Activated CD4-positive, alpha-beta T cell treated with anti-CD3 and anti-CD28 coated beads, Interleukin-2, amount 10 ng/mL, durations not matched to agents 7 days and 5 days (primary cell): ENCODE data around the gene CENPL. TPM values are rescaled to one million over a fixed set of nuclear protein-coding genes. Genes with fewer than 3 reads are reported as not detected.
"Not testable (repeated sequence)": the region's sequence is repeated elsewhere in the genome, so short reads cannot be mapped to it uniquely, and the experiment has no call there.

Experiments
- CTCF ChIA-PET: fragments of 350-600 bp; sonication (Branson Sonifier 250); formaldehyde crosslinking; loops from one replicate; lab custom pipeline; 2021; ENCODE audit warnings: antibody characterized with exemption; lab: Charles Lee
- POLR2A ChIA-PET: fragments of 350-600 bp; sonication (Branson Sonifier 250); formaldehyde crosslinking; loops from one replicate; lab custom pipeline; 2021; ENCODE audit warnings: antibody characterized with exemption; lab: Charles Lee
- DNase-seq: peaks from one replicate; pipeline ENCODE4 v3.0.0-alpha.2; 2020
- H3K27ac Mint-ChIP-seq: one replicate; pipeline ENCODE4 v1.8.0; 2021; ENCODE audit warnings: mild to moderate bottlenecking, moderate library complexity, mixed read lengths
- H3K27me3 Mint-ChIP-seq: one replicate; pipeline ENCODE4 v1.8.0; 2021; ENCODE audit warnings: mixed read lengths
- H3K36me3 Mint-ChIP-seq: one replicate; pipeline ENCODE4 v1.8.0; 2021; ENCODE audit warnings: low read depth, mixed read lengths
- H3K4me1 Mint-ChIP-seq: one replicate; pipeline ENCODE4 v1.8.0; 2021; ENCODE audit warnings: mixed read lengths
- H3K4me3 Mint-ChIP-seq: one replicate; pipeline ENCODE4 v1.8.0; 2021; ENCODE audit warnings: mild to moderate bottlenecking, moderate library complexity, mixed read lengths
- H3K9me3 Mint-ChIP-seq: one replicate; pipeline ENCODE4 v1.8.0; 2021; ENCODE audit warnings: mixed read lengths
- total RNA-seq, 2 experiments: library from RNA; stranded (reverse); gene quantifications; one replicate each; pipeline ENCODE4 v1.2.3, GENCODE V29; 2021

Gene CENPL
- total RNA-seq, 2 experiments from 2014 or later = 35.5 to 39.7 TPM

GRCh38 chr1:173865468-173866164 lies 40.9 kb upstream of the CENPL start:
- POLR2A ChIA-PET = no interaction called here
- CTCF ChIA-PET = interaction anchor here (0.6 to 1.3 kb wide), 3 partner anchors 15 to 389 kb away, joined by 3 to 5 read pairs (median 3); partner anchors contain the start of gene PRDX6
- H3K4me1 Mint-ChIP-seq = peaks cover 57% of the 10 kb centered on the region

GRCh38 chr1:173864179-173864867 lies 39.6 kb upstream of the CENPL start:
- peaks cover 45% of the 10 kb centered on the region for H3K4me1 Mint-ChIP-seq
- H3K27me3 Mint-ChIP-seq = no peaks in the 10 kb centered on the region
- peak overlapping the region; percentile 95 for H3K4me3 Mint-ChIP-seq
- H3K27ac Mint-ChIP-seq = peak overlapping the region; percentile 96
- ChIA-PET POLR2A (no interaction called here), CTCF (interaction anchor here (0.8 to 1.3 kb wide), 3 partner anchors 10 to 84 kb away, joined by 3 to 5 read pairs (median 4); no protein-coding TSS in a partner anchor)
- no peak for DNase-seq
- no peaks in the 10 kb centered on the region for H3K9me3 Mint-ChIP-seq
- peaks cover 61% of the 10 kb centered on the region for H3K36me3 Mint-ChIP-seq

More at GRCh38 chr1:173865468-173866164, 40.9 kb upstream of the CENPL start:
- Mint-ChIP-seq H3K4me3 (peak overlapping the region; percentile 95), H3K27me3 (no peaks in the 10 kb centered on the region), H3K36me3 (peaks cover 57% of the 10 kb centered on the region), H3K9me3 (no peaks in the 10 kb centered on the region), H3K27ac (peak overlapping the region; percentile 96)
- no peak for DNase-seq

- ChIA-PET CTCF (interaction anchor here (0.8 to 1.2 kb wide), 2 partner anchors 9 to 85 kb away, joined by 3 to 4 read pairs; no protein-coding TSS in a partner anchor), POLR2A (no interaction called here)
- Mint-ChIP-seq H3K9me3 (no peaks in the 10 kb centered on the region), H3K36me3 (peaks cover 61% of the 10 kb centered on the region), H3K27ac (peak overlapping the region; percentile 25), H3K4me3 (peak overlapping the region; percentile 34), H3K27me3 (no peaks in the 10 kb centered on the region), H3K4me1 (peaks cover 38% of the 10 kb centered on the region)
- DNase-seq = no peak
These were observed 38.8 kb upstream of the CENPL start for GRCh38 chr1:173863224-173864161.

- DNase-seq = no peak
- ChIA-PET CTCF (no interaction called here), POLR2A (no interaction called here)
- H3K9me3 Mint-ChIP-seq = no peaks in the 10 kb centered on the region
- H3K4me3 Mint-ChIP-seq = no peak overlapping the region
- peaks cover 38% of the 10 kb centered on the region for H3K4me1 Mint-ChIP-seq
- H3K27ac Mint-ChIP-seq = peak overlapping the region; percentile 25
- H3K27me3 Mint-ChIP-seq = no peaks in the 10 kb centered on the region
- peaks cover 64% of the 10 kb centered on the region for H3K36me3 Mint-ChIP-seq
These were observed 38.1 kb upstream of the CENPL start for GRCh38 chr1:173862769-173863223.

- Mint-ChIP-seq H3K36me3 (peaks cover 64% of the 10 kb centered on the region), H3K4me1 (peaks cover 38% of the 10 kb centered on the region), H3K27ac (peak overlapping the region; percentile 19)
- H3K4me3 Mint-ChIP-seq, CTCF ChIA-PET, H3K9me3 Mint-ChIP-seq, POLR2A ChIA-PET, H3K27me3 Mint-ChIP-seq, DNase-seq: not testable (repeated sequence)
These were observed 37.6 kb upstream of the CENPL start for GRCh38 chr1:173862146-173862768.

GRCh38 chr1:173861731-173862145 lies 37.1 kb upstream of the CENPL start:
- H3K4me1 Mint-ChIP-seq = peaks cover 37% of the 10 kb centered on the region
- no peak for DNase-seq
- peak overlapping the region; percentile 9 for H3K27ac Mint-ChIP-seq
- POLR2A ChIA-PET = no interaction called here
- H3K4me3 Mint-ChIP-seq = no peak overlapping the region
- H3K27me3 Mint-ChIP-seq = no peaks in the 10 kb centered on the region
- H3K9me3 Mint-ChIP-seq = no peaks in the 10 kb centered on the region
- CTCF ChIA-PET = no interaction called here
- peaks cover 59% of the 10 kb centered on the region for H3K36me3 Mint-ChIP-seq

- no peak overlapping the region for H3K4me3 Mint-ChIP-seq
- H3K4me1 Mint-ChIP-seq = peaks cover 20% of the 10 kb centered on the region
- no peaks in the 10 kb centered on the region for H3K9me3 Mint-ChIP-seq
- no peak for DNase-seq
- no peaks in the 10 kb centered on the region for H3K27me3 Mint-ChIP-seq
- peaks cover 53% of the 10 kb centered on the region for H3K36me3 Mint-ChIP-seq
- POLR2A ChIA-PET = interaction anchor here (0.5 to 0.8 kb wide), 3 partner anchors 8 to 36 kb away, joined by 5 to 6 read pairs (median 5); no protein-coding TSS in a partner anchor
- CTCF ChIA-PET = interaction anchor here (0.9 to 1.5 kb wide), 3 partner anchors 8 to 36 kb away, joined by 3 read pairs; partner anchors contain the start of gene DARS2
- H3K27ac Mint-ChIP-seq = peak overlapping the region; percentile 0
These were observed 35.4 kb upstream of the CENPL start for GRCh38 chr1:173860065-173860464.

- DNase-seq, H3K27ac Mint-ChIP-seq, H3K4me3 Mint-ChIP-seq, H3K9me3 Mint-ChIP-seq, H3K27me3 Mint-ChIP-seq: not testable (repeated sequence)
- ChIA-PET POLR2A (interaction anchor here (0.5 kb wide), 1 partner anchor 15 kb away, joined by 6 read pairs; no protein-coding TSS in a partner anchor), CTCF (interaction anchor here (1.4 to 1.5 kb wide), 2 partner anchors 11 to 36 kb away, joined by 3 read pairs; partner anchors contain the start of gene DARS2)
- H3K36me3 Mint-ChIP-seq = peaks cover 51% of the 10 kb centered on the region
- H3K4me1 Mint-ChIP-seq = peaks cover 16% of the 10 kb centered on the region
These were observed 34.9 kb upstream of the CENPL start for GRCh38 chr1:173859547-173859946.

- Mint-ChIP-seq H3K27ac (peak overlapping the region; percentile 44), H3K36me3 (peaks cover 44% of the 10 kb centered on the region), H3K9me3 (no peaks in the 10 kb centered on the region), H3K4me1 (peaks cover 2% of the 10 kb centered on the region), H3K27me3 (no peaks in the 10 kb centered on the region), H3K4me3 (no peak overlapping the region)
- no peak for DNase-seq
- ChIA-PET CTCF (no interaction called here), POLR2A (no interaction called here)
These were observed 32.8 kb upstream of the CENPL start for GRCh38 chr1:173857363-173857917.

- DNase-seq = no peak
- POLR2A ChIA-PET = no interaction called here
- Mint-ChIP-seq H3K27me3 (no peaks in the 10 kb centered on the region), H3K9me3 (no peaks in the 10 kb centered on the region), H3K27ac (no peak overlapping the region), H3K4me1 (peaks cover under 1% of the 10 kb centered on the region), H3K36me3 (peaks cover 45% of the 10 kb centered on the region), H3K4me3 (no peak overlapping the region)
- CTCF ChIA-PET = no interaction called here
These were observed 32.2 kb upstream of the CENPL start for GRCh38 chr1:173856903-173857302.

- POLR2A ChIA-PET = no interaction called here
- Mint-ChIP-seq H3K4me1 (no peaks in the 10 kb centered on the region), H3K27ac (no peak overlapping the region), H3K36me3 (peaks cover 44% of the 10 kb centered on the region), H3K27me3 (no peaks in the 10 kb centered on the region), H3K9me3 (no peaks in the 10 kb centered on the region), H3K4me3 (no peak overlapping the region)
- no peak for DNase-seq
- CTCF ChIA-PET = interaction anchor here (0.6 kb wide), 1 partner anchor 297 kb away, joined by 4 read pairs; no protein-coding TSS in a partner anchor
These were observed 31.3 kb upstream of the CENPL start for GRCh38 chr1:173856014-173856413.
